ENCODE measurements around the gene OR5B12. TPM values are rescaled to one million over a fixed set of nuclear protein-coding genes. Genes with fewer than 3 reads are reported as not detected.

Gene OR5B12
- total RNA-seq, result not detected
- long read RNA-seq, result 0 reads

DNA sequence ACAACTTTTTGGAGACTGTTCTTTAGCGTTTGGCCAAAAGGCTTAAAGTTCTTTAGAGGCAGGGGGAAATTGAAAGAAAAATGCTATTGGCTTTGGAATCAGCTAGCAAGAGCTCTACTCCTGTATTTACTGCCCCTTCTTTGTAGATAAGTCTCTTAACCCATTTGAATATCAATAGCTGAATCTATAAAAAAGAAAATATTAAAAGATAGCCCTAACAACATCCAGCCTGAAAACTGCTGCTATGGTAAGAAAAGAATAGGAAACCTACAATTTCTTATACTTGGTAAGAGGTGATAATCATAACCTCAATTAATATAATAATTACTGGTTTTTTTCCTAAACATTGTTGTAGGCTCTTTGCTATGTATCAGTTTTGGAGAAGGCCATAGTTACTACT is at the start of gene OR5B12:
OR5B12 (minus strand) TSS at position 101 of the 400 bp plus-strand sequence. CDS start 2,085 bp downstream, outside the sequence.
- intact Hi-C loops (cut with DNase I), result no loop called here
- TF ChIP-seq, protein P1, sequence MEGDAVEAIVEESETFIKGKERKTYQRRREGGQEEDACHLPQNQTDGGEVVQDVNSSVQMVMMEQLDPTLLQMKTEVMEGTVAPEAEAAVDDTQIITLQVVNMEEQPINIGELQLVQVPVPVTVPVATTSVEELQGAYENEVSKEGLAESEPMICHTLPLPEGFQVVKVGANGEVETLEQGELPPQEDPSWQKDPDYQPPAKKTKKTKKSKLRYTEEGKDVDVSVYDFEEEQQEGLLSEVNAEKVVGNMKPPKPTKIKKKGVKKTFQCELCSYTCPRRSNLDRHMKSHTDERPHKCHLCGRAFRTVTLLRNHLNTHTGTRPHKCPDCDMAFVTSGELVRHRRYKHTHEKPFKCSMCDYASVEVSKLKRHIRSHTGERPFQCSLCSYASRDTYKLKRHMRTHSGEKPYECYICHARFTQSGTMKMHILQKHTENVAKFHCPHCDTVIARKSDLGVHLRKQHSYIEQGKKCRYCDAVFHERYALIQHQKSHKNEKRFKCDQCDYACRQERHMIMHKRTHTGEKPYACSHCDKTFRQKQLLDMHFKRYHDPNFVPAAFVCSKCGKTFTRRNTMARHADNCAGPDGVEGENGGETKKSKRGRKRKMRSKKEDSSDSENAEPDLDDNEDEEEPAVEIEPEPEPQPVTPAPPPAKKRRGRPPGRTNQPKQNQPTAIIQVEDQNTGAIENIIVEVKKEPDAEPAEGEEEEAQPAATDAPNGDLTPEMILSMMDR (IDR thresholded peaks at IDR 0.05), result no peak
- ATAC-seq, result no peak

DNA sequence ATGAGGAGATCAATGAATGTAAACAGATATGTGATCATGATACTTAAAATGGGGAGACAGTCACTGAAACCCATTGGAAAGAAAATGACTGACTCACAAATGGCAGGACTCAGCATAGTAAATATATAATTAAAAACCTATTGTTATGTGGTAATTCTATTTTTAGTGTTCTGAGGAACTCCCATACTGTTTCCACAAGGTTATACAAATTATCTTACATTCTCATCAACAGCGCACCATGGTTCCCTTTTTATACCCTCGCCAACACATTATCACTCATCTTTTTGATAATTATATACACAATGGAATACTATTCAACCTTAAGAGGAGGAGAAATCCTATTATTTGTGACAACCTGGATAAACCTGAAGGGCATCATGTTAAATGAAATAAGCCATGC is 48.8 kb upstream of the OR5B12 start:
- no peak for ATAC-seq
- no peaks in the 10 kb centered on the region for H3K36me3 ChIP-seq
- no peak for DNase-seq
- intact Hi-C loops (cut with DNase I), result no loop called here
- H3K27ac ChIP-seq, result no peak overlapping the region
- H3K4me3 ChIP-seq, result no peak overlapping the region
- TF ChIP-seq, protein P1 (IDR thresholded peaks at IDR 0.05), result no peak
- no peaks in the 10 kb centered on the region for H3K27me3 ChIP-seq
- H3K9me3 ChIP-seq, result no peaks in the 10 kb centered on the region
- no peaks in the 10 kb centered on the region for H3K4me1 ChIP-seq

More for the DNA sequence above, at the start of gene OR5B12:
- Histone ChIP-seq H3K36me3 (no peaks in the 10 kb centered on the region), H3K4me3 (no peak within 1 kb of the TSS), H3K9me3 (no peaks in the 10 kb centered on the region), H3K27me3 (no peaks in the 10 kb centered on the region), H3K4me1 (no peaks in the 10 kb centered on the region), H3K27ac (no peak within 1 kb of the TSS)
- DNase-seq, result no peak

DNA sequence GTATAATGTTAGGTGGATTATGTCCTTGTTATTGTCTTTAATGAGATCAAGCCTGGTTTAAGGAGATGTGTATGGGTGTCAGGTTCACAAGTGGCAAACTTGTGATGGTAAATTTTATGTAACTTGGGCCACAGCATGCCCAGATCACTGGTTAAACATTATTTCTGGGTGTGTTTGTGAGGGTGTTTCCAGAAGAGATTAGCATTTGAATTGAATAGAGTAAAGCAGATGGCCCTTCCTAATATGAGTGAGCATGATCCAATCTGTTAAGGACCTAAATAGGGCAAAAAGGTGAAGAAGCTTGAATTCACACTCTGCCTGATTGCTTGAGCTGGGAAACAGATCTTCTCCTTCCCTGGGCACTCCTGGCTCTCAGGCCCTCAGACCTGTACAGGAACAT is 45.1 kb upstream of the OR5B12 start:
- Histone ChIP-seq H3K4me1 (no peaks in the 10 kb centered on the region), H3K27ac (no peak overlapping the region), H3K27me3 (no peaks in the 10 kb centered on the region), H3K4me3 (no peak overlapping the region), H3K36me3 (no peaks in the 10 kb centered on the region), H3K9me3 (no peaks in the 10 kb centered on the region)
- DNase-seq (no peak), ATAC-seq (no peak)
- intact Hi-C loops (cut with DNase I), result no loop called here
- TF ChIP-seq, protein P1 (IDR thresholded peaks at IDR 0.05), result no peak

DNA sequence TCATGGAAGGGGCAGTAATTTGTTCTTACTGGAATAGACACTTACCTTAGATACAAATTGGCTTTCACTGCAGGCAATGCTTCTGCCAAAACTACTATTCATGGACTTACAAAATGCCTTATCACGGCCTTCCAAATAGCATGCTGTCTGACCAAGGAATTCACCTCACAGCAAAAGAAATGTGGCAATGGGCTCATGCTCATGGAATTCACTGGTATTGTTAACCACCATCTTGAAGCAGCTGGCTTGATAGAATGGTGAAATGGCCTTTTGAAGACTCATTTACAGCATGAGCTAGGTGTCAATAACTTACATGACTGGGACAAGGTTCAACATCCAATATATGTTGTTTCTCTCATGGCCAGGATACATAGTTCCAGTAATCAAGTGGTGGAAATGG is 43.9 kb upstream of the OR5B12 start:
- Histone ChIP-seq H3K27ac (no peak overlapping the region), H3K9me3 (no peaks in the 10 kb centered on the region), H3K36me3 (no peaks in the 10 kb centered on the region), H3K4me3 (no peak overlapping the region), H3K27me3 (no peaks in the 10 kb centered on the region), H3K4me1 (no peaks in the 10 kb centered on the region)
- TF ChIP-seq, protein P1 (IDR thresholded peaks at IDR 0.05), result no peak
- intact Hi-C loops (cut with DNase I), result no loop called here
- no peak for DNase-seq
- ATAC-seq, result no peak

DNA sequence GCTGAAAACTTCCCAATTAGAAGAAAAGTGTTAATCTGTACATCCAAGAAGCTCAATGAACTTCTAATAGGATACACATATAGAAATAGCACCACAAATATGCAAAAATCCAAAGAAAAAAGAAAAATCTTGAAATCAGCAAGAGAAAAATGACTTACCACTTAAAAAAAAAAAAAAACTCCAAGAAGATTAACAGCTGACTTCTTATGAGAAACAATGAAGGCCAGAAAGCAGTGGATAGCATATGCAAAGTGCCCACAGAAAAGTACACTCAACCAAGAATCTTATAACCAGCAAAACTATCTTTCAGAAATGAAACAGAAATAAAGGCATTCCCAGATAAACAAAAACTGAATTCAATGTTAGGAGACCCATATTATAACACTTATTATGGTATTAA is 29.9 kb upstream of the OR5B12 start:
- no peaks in the 10 kb centered on the region for H3K36me3 ChIP-seq
- no peak overlapping the region for H3K4me3 ChIP-seq
- H3K4me1 ChIP-seq, result no peaks in the 10 kb centered on the region
- TF ChIP-seq, protein P1 (IDR thresholded peaks at IDR 0.05), result no peak
- no peaks in the 10 kb centered on the region for H3K27me3 ChIP-seq
- intact Hi-C loops (cut with DNase I), result no loop called here
- no peak overlapping the region for H3K27ac ChIP-seq
- no peak for DNase-seq
- H3K9me3 ChIP-seq, result no peaks in the 10 kb centered on the region
- no peak for ATAC-seq

DNA sequence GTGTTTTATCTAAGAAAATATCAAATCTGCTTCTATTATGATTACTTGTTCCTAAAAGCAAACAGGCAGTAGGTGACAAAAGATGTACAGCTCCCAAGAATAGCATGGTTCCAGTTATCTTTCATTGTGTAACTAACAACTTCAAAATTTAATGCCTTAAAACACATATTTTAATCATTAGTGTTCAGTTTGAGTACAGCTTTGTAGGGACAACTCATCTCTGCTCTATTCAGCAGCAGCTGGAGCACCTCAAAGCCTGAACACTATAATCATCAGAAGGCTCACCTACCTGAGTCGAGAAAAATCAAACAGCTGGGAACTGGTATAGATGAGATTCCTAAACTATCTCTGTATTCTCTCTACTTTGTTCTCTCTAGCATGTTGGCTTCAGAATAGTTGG is 24.3 kb upstream of the OR5B12 start:
- Histone ChIP-seq H3K4me1 (no peaks in the 10 kb centered on the region), H3K36me3 (no peaks in the 10 kb centered on the region), H3K9me3 (no peaks in the 10 kb centered on the region), H3K27me3 (no peaks in the 10 kb centered on the region), H3K4me3 (no peak overlapping the region), H3K27ac (no peak overlapping the region)
- TF ChIP-seq, protein P1 (IDR thresholded peaks at IDR 0.05), result no peak
- intact Hi-C loops (cut with DNase I), result no loop called here
- no peak for DNase-seq
- no peak for ATAC-seq
